ENCODE measurements around the gene EFCC1. TPM values are rescaled to one million over a fixed set of nuclear protein-coding genes. Genes with fewer than 3 reads are reported as not detected.

Gene EFCC1
- total and polyA plus RNA-seq, 2 of the 8 experiments (the other 6 are each of a cell fraction or from before 2014, with no cell fraction given): 0.14 to 0.37 TPM

DNA sequence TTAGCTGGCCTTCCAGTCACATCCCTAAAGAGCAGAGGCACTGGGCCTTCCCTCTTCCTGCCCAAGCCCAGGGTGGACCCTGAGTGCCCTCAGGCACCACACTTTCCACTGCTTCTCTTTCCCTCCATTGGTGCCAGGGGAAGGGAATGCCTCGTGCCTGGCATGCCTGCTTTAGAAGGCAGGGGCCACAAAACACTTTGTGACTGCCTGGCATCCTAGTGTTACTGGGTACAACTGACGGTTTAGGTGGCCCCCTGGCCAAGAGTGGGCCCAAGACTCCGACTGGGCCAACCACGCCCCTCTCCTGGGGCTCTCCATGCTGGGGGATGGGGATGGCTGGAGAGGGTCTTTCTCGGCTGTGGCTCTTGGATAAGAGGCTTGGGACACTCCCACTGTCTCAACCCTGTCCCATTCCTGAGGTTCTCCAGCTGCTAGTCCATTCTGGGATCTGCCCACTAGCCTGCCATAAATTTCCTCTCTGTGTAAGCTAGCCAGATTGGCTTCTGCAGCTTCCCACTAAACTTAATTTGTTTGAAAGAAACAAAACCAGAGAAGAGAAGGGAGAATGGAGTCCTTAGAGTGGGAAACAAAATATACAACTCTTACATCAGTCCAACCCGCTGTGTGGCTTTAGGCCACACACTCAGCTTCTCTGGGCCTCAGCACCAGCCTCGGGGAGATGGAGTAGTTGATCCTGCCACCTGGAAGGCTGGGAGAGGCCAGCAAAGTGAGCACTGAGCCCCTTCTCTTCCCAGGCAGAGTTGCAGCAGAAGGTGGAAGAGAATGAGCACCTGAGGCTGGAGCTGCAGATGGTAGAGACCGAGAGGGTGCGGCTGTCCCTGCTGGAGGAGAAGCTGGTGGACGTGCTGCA, 35.4 kb downstream of the EFCC1 start (continued):
- TF ChIP-seq GABPA (IDR thresholded peaks at IDR 0.05; ENCODE audit: borderline replicate concordance, insufficient read depth, low read length) (no peak), BACH1 (IDR thresholded peaks at IDR 0.05; ENCODE audit: low read length) (no peak), RFX5 (IDR thresholded peaks at IDR 0.05; ENCODE audit: borderline replicate concordance, low read depth, low read length) (no peak)
